Uterus (tissue), 2 donors: ENCODE data around the gene SSTR3.

Experiments
- CTCF ChIP-seq, 4 experiments: fragments of 200-600 bp in 2 of 4; fragments of 450-650 bp in 2 of 4; sonication (generic) in 2 of 4; IDR thresholded peaks; one replicate each; pipeline ENCODE4 v1.5.1; 2016 to 2019; ENCODE audit warnings: antibody characterized with exemption in 4 of 4, mild to moderate bottlenecking in 2 of 4, moderate library complexity in 1 of 4
- POLR2A ChIP-seq, 2 donors: fragments of 450-650 bp; IDR thresholded peaks; one replicate each; pipeline ENCODE4 v1.6.1; 2016; ENCODE audit warnings: antibody characterized with exemption in 2 of 2, mild to moderate bottlenecking in 1 of 2, moderate library complexity in 1 of 2

GRCh38 chr22:37182949-37183245, 29.4 kb downstream of the SSTR3 start:
- TF ChIP-seq CTCF (IDR thresholded peaks at IDR 0.05) (no peak), POLR2A (IDR thresholded peaks at IDR 0.05) (no peak)
